Stimulated activated CD4-positive, alpha-beta T cell treated with anti-CD3 and anti-CD28 coated beads, Interleukin-4, amount 100 ng/mL, for 1 hour (primary cell): ENCODE data around the gene IL31RA.

Experiments
- DNase-seq: peaks from one replicate; pipeline ENCODE4 v3.0.0-alpha.2; 2020

IL31RA gene

GRCh38 chr5:55860709-55861108, 9.6 kb downstream of the IL31RA start:
- DNase-seq = no peak

- no peak for DNase-seq
These were observed 13.7 kb downstream of the IL31RA start for GRCh38 chr5:55864606-55865541.

DNA sequence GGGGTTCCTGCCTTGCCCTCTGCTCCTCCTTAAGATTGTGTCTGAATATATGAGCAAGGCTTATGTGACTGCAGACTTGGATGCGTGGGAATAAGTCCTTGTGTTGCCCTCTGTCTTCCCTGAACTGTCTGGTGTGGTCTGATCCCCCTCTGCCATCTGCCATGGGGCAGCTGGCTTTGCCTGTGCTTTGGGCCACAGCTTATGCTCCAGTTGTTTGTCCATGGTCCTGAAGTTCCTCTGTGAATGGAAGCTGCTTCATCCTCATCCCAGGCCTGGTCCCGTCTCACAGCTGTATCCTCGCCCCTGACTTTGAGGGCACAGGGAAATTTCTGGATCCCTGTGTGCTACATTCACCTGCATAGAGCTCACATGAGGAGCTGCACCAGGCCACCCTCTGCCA, 14.7 kb downstream of the IL31RA start:
- no peak for DNase-seq

DNA sequence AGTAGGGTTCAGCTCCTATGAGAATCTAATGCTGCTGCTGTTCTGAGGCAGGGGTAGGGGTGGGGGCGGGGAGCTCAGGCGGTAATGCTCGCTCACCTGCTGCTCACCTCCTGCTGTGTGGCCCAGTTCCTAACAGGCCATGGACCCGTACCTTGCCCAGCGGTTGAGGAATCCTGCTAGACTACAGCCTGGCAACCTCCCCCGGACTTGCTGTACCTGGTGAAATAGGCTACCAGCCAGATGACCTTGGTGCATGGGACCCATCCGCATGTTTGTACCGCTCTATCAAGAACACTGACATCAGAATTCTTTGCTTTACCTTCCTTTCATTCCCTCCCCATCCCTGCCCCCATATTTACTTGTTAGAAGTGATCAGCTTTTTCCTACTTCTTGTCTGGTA, 15.3 kb downstream of the IL31RA start:
- DNase-seq = no peak

- DNase-seq = no peak
These were observed 15.8 kb downstream of the IL31RA start for GRCh38 chr5:55866934-55867333.

GRCh38 chr5:55868846-55869245, 17.7 kb downstream of the IL31RA start:
- peak; percentile 25 for DNase-seq

DNA sequence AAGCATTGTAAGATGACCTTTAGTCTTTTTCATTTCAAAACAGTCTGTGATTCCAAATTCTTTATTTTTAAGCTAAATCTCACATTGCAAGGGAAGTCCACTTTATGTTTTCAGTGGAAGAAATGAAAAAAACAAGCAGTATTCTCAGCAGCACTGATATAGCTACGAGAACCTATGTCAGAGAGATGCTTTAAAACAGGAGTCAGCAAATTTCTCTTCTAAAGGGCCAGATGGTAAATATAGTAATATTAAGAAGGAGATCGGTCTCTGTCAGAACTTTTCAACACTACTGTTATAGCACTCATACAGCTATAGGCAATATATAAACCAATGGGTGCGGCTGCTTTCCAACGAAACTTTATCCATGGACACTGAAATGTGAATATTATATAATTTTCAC, 18.7 kb downstream of the IL31RA start:
- no peak for DNase-seq

- DNase-seq = no peak
These were observed 22.1 kb downstream of the IL31RA start for GRCh38 chr5:55873234-55873633.

DNA sequence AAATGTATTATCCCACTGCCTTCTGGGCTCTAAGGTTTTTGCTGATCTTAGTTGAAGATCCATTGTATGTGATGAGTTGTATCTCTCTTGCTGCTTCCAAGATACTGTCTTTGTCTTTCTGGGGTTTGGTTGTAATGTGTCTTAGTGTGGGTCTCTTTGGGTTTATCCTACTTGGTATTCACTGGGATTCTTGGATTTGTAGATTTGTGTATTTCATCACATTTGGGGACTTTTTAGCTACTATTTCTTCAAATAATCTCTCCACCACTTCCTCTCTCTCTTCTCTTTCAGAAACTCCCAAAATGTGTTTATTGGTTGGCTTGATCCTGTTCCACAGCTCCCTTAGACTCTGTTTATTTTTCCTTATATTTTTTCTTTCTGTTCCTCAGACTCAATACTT, 26.5 kb downstream of the IL31RA start:
- no peak for DNase-seq

GRCh38 chr5:55880453-55880852, 29.3 kb downstream of the IL31RA start:
- no peak for DNase-seq

DNA sequence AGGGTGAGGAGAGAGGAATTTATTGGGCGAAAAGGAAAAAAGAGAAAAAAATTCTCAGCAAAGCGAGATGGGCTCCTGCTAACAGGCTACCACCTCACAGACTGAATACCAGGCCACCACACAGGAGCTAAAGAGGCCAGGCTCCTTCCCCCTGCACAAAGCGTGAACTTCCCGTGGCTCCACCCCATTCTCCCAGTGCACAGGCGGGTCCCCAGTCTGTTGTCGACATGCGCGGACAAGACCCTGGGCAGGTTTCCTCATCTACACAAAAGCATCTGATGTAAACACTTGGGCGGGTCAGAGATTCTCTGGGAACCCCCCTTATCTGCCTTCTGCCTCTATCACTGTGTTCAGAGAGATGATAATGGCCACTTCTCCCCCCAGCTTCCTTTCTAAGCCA, 34.2 kb downstream of the IL31RA start:
- no peak for DNase-seq

DNA sequence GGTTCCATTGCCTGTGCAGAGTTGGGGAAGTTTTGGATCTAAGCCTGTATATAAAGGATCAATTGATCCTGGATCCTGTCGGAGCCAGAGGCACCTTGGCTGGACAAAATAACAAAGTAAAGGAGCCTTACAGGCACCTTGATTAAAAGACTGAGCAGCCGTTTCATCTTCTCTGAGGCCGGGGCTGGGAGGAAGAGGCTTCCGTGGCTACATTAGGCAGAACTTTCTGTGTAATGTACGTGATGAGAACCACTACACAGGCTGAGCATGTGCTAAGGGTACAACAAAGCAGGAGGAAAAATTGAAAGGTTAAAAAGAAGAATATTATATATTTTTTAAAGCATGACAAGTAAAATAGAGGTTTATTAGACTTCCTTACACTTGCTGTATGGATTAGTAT, 37.0 kb downstream of the IL31RA start:
- DNase-seq = no peak

GRCh38 chr5:55892479-55892878, 41.3 kb downstream of the IL31RA start:
- no peak for DNase-seq

GRCh38 chr5:55894135-55894534, 43.0 kb downstream of the IL31RA start:
- no peak for DNase-seq

GRCh38 chr5:55895346-55895745, 44.2 kb downstream of the IL31RA start:
- no peak for DNase-seq

DNA sequence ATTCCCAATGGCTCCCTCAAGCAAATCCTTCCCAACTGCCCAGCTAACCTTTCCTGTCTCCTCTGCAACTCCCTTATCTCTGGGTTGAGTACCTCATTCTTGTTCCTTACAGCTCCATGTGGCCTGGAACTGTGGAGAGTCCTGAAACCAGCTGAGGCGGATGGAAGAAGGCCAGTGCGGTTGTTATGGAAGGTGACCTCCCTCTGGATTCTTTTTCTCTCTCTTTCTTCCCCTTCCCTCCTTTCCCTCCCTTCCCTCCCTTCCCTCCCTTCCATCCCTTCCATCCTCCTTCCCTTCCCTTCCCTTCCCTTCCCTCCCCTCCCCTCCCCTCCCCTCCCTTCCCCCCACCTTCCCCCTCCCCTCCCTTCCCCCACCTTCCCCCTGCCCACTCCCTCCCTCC, 45.1 kb downstream of the IL31RA start:
- no peak for DNase-seq

DNA sequence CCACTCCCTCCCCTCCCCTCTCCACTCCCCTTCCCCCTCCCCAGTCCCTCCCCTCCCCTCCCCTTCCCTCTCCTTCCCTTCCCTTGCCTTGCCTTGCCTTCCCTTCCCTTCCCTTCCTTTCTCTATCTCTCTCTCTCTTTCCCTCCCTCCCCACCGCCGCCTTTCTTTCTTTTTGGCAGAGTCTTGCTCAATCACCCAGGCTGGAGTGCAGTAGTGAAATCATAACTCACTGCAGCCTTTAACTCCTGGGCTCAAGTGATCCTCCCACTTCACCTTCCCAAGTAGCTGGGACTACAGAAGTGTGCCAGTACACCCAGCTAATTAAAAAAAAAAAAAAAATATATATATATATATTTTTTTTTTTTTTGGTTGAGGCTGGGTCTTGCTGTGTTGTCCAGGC, 45.5 kb downstream of the IL31RA start:
- DNase-seq = no peak

GRCh38 chr5:55897206-55897894, 46.2 kb downstream of the IL31RA start:
- no peak for DNase-seq

GRCh38 chr5:55897905-55898304, 46.7 kb downstream of the IL31RA start:
- DNase-seq = no peak

DNA sequence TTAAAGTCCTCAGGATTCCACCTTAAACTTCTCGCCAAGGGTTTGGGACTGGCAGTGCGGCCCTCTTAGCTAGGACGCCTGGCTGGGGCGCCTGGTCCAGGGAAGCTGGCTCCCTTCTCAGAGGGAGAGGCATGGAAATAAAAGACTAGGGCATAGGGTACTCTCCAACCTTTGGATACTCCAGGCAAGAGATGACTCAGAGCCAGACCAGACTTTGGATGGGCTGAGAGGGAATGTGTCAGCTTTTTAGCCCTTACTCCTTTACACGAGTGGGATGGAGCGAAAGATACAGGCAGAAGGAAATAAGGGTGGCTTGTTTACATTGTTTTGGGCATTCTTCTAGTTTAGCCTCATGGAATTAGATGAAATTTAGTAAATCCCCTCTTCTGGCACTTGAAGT, 48.2 kb downstream of the IL31RA start:
- DNase-seq = no peak

GRCh38 chr5:55900068-55900467, 48.9 kb downstream of the IL31RA start:
- DNase-seq = no peak

GRCh38 chr5:55900776-55901175, 49.6 kb downstream of the IL31RA start:
- DNase-seq = no peak

DNA sequence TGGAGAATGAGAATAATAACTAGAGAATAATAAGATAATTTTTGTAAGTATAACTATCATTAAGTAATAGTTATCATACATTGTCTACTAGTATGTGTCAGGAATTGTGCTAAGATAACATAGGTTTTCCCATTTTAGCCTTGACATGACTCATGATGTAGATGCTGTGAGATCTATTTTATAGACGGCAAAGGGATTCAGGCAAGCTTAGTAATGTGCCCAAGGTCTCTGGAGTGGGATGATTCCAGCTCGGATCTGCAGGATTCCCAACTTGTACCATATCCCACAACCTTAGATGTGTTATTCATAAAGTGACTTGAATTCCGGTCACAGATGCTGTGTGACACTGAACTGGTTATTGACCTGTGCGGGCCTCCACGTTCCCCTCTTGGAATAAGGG, 51.5 kb downstream of the IL31RA start:
- DNase-seq = no peak

DNA sequence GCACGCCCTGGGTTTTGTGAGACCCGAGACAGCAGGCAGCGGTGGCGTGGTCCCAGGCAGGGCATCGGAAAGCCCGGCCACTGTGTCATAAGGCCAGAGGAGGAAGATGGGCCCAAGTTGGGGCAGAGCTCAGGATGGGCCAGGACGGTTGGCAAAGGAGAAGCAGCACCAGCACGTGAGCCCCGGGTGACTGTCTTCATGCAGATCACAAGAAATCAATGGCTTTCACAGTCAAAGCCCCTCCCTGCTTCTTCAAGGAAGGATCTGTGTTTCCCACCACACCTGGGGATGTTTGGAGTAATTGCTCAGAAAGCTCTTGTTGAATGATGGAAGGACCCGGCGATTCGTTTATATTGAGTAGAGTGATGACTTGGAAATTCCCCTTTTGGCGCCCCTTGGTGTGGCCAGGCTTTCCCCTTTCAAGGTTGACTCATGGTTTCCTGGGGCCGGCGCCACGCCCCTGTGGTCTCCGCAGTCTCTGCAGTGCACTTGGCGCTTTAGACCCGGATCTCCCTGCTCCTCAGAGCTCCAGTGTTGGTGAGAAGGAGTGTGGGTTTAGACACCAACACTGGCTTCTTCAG, 52.1 kb downstream of the IL31RA start:
- peak; percentile 54 for DNase-seq
